22Rv1 (cell line): ENCODE data around the gene ANGEL1.

Source experiments
- CTCF ChIP-seq: fragments of 450-650 bp; IDR thresholded peaks from 2 replicates; pipeline ENCODE4 v1.5.1; 2017; ENCODE audit warnings: mild to moderate bottlenecking
- ZFX ChIP-seq: fragments of 450-650 bp; IDR thresholded peaks from 2 replicates; pipeline ENCODE4 v1.6.1; 2017; ENCODE audit warnings: antibody characterized with exemption, borderline replicate concordance

GRCh38 chr14:76765461-76765931, 47.2 kb downstream of the ANGEL1 start:
- TF ChIP-seq CTCF (no peak), ZFX (no peak)
